Muscle layer of colon (tissue), 2 donors: Measurements from ENCODE around the gene BAHD1.

Experiments
- H3K27ac ChIP-seq: one replicate; pipeline ENCODE4 v1.7.0; 2013; ENCODE audit warnings: low read depth, mild to moderate bottlenecking, low read length, moderate library complexity
- H3K27me3 ChIP-seq, 2 donors: one replicate each; pipeline ENCODE4 v1.7.0; 2013; ENCODE audit warnings: low read length in 2 of 2, mild to moderate bottlenecking in 2 of 2; ENCODE audit not compliant: insufficient read depth in 2 of 2, control insufficient read depth in 1 of 2
- H3K36me3 ChIP-seq: one replicate; pipeline ENCODE4 v1.7.0; 2013; ENCODE audit warnings: mild to moderate bottlenecking, low read length; ENCODE audit not compliant: insufficient read depth
- H3K4me1 ChIP-seq: one replicate; pipeline ENCODE4 v1.7.0; 2013; ENCODE audit warnings: mild to moderate bottlenecking, low read length; ENCODE audit not compliant: insufficient read depth
- H3K4me3 ChIP-seq, 2 donors: one replicate each; pipeline ENCODE4 v1.7.0; 2013; ENCODE audit warnings: low read length in 2 of 2, low read depth in 1 of 2, mild to moderate bottlenecking in 1 of 2, moderate library complexity in 1 of 2
- H3K9ac ChIP-seq: one replicate; pipeline ENCODE4 v1.7.0; 2013; ENCODE audit warnings: low read length
- H3K9me3 ChIP-seq: one replicate; pipeline ENCODE4 v1.7.0; 2013; ENCODE audit warnings: mild to moderate bottlenecking, low read length
- donor health status: abdominal sarcoma.
- donor health status: Adenocarcinoma of cecum.

Gene BAHD1

GRCh38 chr15:40440743-40441564 lies at the start of gene BAHD1:
TSS of gene BAHD1 (plus strand) at chr15:40440953. CDS start at chr15:40458465, 17,512 bp downstream.
- Histone ChIP-seq H3K4me1 (peaks cover 45% of the 10 kb centered on the region), H3K36me3 (no peaks in the 10 kb centered on the region), H3K27me3 (peaks cover 15 to 35% of the 10 kb centered on the region in 2 donors), H3K9me3 (no peaks in the 10 kb centered on the region), H3K4me3 (peak within 1 kb of the TSS; percentile 73 to 78), H3K27ac (peak within 1 kb of the TSS; percentile 45), H3K9ac (peak within 1 kb of the TSS; percentile 33)

- Histone ChIP-seq H3K4me3 (no peak overlapping the region), H3K9ac (no peak overlapping the region), H3K36me3 (peaks cover 22% of the 10 kb centered on the region)
Measured at GRCh38 chr15:40392986-40393948, 47.5 kb upstream of the BAHD1 start.

DNA sequence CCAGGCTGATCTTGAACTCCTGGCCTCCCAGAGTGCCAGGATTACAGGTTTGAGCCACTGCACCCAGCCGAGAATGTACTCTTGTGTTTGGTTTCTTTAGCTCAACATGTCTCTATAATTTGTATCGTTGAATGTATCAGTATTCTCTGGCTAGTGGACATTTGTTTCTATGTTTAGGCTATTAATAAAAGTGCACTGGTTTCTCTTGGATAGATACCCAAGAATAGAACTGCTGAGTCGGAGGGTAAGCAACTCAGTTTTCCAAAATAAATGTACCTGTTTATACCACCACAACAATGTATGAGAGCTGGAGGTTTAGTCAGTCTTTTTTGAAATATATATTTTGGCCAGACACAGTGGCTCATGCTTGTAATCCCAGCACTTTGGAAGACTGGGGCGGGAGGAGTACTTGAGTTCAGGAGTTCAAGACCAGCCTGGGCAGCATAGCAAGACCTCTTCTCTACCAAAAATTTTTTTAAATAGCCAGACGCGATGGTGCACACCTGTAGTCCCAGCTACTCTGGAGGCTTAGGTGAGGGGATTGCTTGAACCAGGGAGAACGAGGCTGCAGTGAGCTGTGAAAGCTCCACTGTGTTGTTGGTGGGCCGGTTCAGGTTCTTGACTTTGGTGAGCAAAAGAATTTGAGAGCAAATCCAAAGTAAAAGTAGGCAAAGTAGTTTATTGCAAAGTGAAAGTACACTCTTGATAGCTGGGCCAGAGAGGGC lies 42.9 kb upstream of the BAHD1 start:
- H3K27ac ChIP-seq = no peak overlapping the region
- H3K9ac ChIP-seq = no peak overlapping the region
- H3K4me3 ChIP-seq = no peak overlapping the region
- no peaks in the 10 kb centered on the region for H3K9me3 ChIP-seq
- H3K36me3 ChIP-seq = peaks cover 12% of the 10 kb centered on the region
- H3K4me1 ChIP-seq = no peaks in the 10 kb centered on the region
- H3K27me3 ChIP-seq = no peaks in the 10 kb centered on the region

More at GRCh38 chr15:40392986-40393948, 47.5 kb upstream of the BAHD1 start:
- H3K27me3 ChIP-seq = no peaks in the 10 kb centered on the region
- H3K27ac ChIP-seq = no peak overlapping the region
- no peaks in the 10 kb centered on the region for H3K9me3 ChIP-seq
- H3K4me1 ChIP-seq = no peaks in the 10 kb centered on the region

- H3K36me3 ChIP-seq = peaks cover 6% of the 10 kb centered on the region
- H3K27ac ChIP-seq = no peak overlapping the region
- no peaks in the 10 kb centered on the region for H3K9me3 ChIP-seq
- no peaks in the 10 kb centered on the region for H3K4me1 ChIP-seq
- H3K9ac ChIP-seq = no peak overlapping the region
- no peaks in the 10 kb centered on the region for H3K27me3 ChIP-seq
- no peak overlapping the region for H3K4me3 ChIP-seq
Measured at GRCh38 chr15:40398413-40398873, 42.3 kb upstream of the BAHD1 start.

- Histone ChIP-seq H3K9ac (no peak overlapping the region), H3K36me3 (no peaks in the 10 kb centered on the region), H3K27ac (no peak overlapping the region), H3K9me3 (no peaks in the 10 kb centered on the region), H3K27me3 (no peaks in the 10 kb centered on the region), H3K4me1 (no peaks in the 10 kb centered on the region), H3K4me3 (no peak overlapping the region)
Measured at GRCh38 chr15:40399370-40399769, 41.4 kb upstream of the BAHD1 start.

DNA sequence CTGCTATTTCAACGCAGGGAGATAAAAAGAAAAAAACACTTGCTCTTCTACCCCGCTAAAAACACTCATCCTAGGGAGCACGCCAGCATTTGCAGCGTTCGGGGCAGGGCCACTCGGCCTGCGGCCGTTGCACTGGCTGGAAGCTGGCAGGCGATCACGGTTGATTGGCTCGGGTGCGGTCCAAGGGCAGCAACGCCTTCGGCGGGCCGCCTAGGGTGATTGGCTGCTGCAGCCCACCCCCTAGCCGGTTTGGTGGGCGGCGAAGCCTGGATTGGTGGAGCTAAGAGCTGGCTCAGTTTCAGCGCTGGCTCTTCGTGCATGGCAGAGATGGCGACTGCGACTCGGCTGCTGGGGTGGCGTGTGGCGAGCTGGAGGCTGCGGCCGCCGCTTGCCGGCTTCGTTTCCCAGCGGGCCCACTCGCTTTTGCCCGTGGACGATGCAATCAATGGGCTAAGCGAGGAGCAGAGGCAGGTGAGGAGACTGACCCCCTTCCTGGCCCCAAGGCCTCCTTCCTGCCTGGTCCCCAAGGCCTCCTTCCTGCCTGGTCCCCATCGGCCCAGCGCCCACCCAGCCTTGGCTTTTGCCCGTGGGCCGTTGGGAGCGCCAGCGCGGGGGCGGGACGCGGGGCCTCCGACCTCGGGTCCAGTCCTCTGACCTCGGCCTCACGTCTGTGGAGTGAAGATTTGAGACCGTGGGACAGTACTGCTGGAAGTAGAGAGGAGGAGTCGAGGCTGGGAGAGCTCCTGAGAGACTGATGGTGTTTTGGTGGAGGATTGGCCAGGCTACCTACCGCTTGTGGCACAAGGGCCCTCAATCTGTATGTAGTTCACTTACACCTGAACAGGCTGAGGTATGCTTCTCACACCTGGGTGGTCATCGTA lies 35.0 kb upstream of the BAHD1 start, which contains the start of gene IVD:
Gene IVD, plus strand, starts transcription at position 295 of the 881 bp plus-strand sequence. Its CDS starts 33 bp downstream, at position 328.
- Histone ChIP-seq H3K4me3 (peak within 1 kb of the TSS; percentile 70 to 87), H3K36me3 (peaks cover 26% of the 10 kb centered on the region), H3K9ac (peak within 1 kb of the TSS; percentile 86), H3K9me3 (no peaks in the 10 kb centered on the region), H3K27me3 (no peaks in the 10 kb centered on the region), H3K4me1 (peaks cover 20% of the 10 kb centered on the region), H3K27ac (peak within 1 kb of the TSS; percentile 95)

- Histone ChIP-seq H3K36me3 (peaks cover 35% of the 10 kb centered on the region), H3K9me3 (no peaks in the 10 kb centered on the region), H3K4me3 (no peak overlapping the region), H3K4me1 (peaks cover 20% of the 10 kb centered on the region), H3K27me3 (no peaks in the 10 kb centered on the region), H3K9ac (no peak overlapping the region), H3K27ac (no peak overlapping the region)
Measured at GRCh38 chr15:40407330-40407990, 33.3 kb upstream of the BAHD1 start.

GRCh38 chr15:40409366-40409765 lies 31.4 kb upstream of the BAHD1 start:
- no peaks in the 10 kb centered on the region for H3K9me3 ChIP-seq
- peaks cover 20% of the 10 kb centered on the region for H3K4me1 ChIP-seq
- no peaks in the 10 kb centered on the region for H3K27me3 ChIP-seq
- peaks cover 45% of the 10 kb centered on the region for H3K36me3 ChIP-seq
- H3K4me3 ChIP-seq = no peak overlapping the region
- H3K9ac ChIP-seq = no peak overlapping the region
- no peak overlapping the region for H3K27ac ChIP-seq

- Histone ChIP-seq H3K9me3 (no peaks in the 10 kb centered on the region), H3K4me1 (peaks cover 14% of the 10 kb centered on the region), H3K27me3 (no peaks in the 10 kb centered on the region), H3K27ac (no peak overlapping the region), H3K9ac (no peak overlapping the region), H3K36me3 (peaks cover 47% of the 10 kb centered on the region), H3K4me3 (no peak overlapping the region)
Measured at GRCh38 chr15:40410476-40410875, 30.3 kb upstream of the BAHD1 start.
